Gastrocnemius medialis (tissue), 4 donors: ENCODE data around the gene ENPP1. TPM values are rescaled to one million over a fixed set of nuclear protein-coding genes. Genes with fewer than 3 reads are reported as not detected.

Experiments
- ATAC-seq, 2 donors: fragments of 150-250 bp; one replicate each; pipeline ENCODE4 v1.9.1; 2016
- DNase-seq, 2 donors: peaks; one replicate each; pipeline ENCODE4 v3.0.0-alpha.2; 2019
- H3K27ac ChIP-seq, 4 donors: fragments of 200-600 bp; sonication (generic); 1 replicate in 1 of 4; 2 replicates in 3 of 4; pipeline ENCODE4 v1.5.1; 2016 to 2018; ENCODE audit warnings: mild to moderate bottlenecking in 2 of 4, moderate library complexity in 1 of 4
- H3K27me3 ChIP-seq, 3 donors: fragments of 200-600 bp; sonication (generic) in 2 of 3; 1 replicate in 1 of 3; 2 replicates in 2 of 3; pipeline versions ENCODE4 v1.5.1 to v1.6.0; 2016 to 2019; ENCODE audit warnings: mild to moderate bottlenecking in 1 of 3, moderate library complexity in 1 of 3
- H3K36me3 ChIP-seq, 2 donors: fragments of 200-600 bp; sonication (generic) in 1 of 2; one replicate each; pipeline ENCODE4 v1.5.1; 2017 to 2018
- H3K4me1 ChIP-seq, 2 donors: fragments of 200-600 bp; sonication (generic) in 1 of 2; one replicate each; pipeline ENCODE4 v1.5.1; 2016 to 2017; ENCODE audit warnings: mild to moderate bottlenecking in 2 of 2
- H3K4me3 ChIP-seq, 4 donors: fragments of 200-600 bp; sonication (generic) in 3 of 4; 1 replicate in 1 of 4; 2 replicates in 3 of 4; pipeline ENCODE4 v1.5.1; 2016 to 2019; ENCODE audit warnings: mild to moderate bottlenecking in 2 of 4
- H3K9me3 ChIP-seq, 3 donors: fragments of 200-600 bp; sonication (generic) in 2 of 3; 1 replicate in 1 of 3; 2 replicates in 2 of 3; pipeline ENCODE4 v1.5.1; 2016 to 2019
- POLR2A ChIP-seq, 2 donors: fragments of 450-650 bp; IDR thresholded peaks; one replicate each; pipeline ENCODE4 v1.6.1; 2017; ENCODE audit warnings: antibody characterized with exemption in 2 of 2, mild to moderate bottlenecking in 2 of 2, moderate library complexity in 2 of 2
- in situ Hi-C, 4 donors: fragments of 200-750 bp; cut with MboI; loops; one replicate each; pipeline versions ENCODE4 v1.15.0 to v1.8.0; 2017; ENCODE audit warnings: low sequenced_read_pairs in 4 of 4
- intact Hi-C: fragments of 100-400 bp; cut with DNase I; formaldehyde crosslinking; loops from one replicate; pipeline ENCODE4 v1.15.1; 2023; ENCODE audit warnings: low total_unique reads
- total RNA-seq, 4 donors: library from RNA; depleted of rRNA; stranded (reverse); fragments of >200 nt; gene quantifications; one replicate each; pipeline versions ENCODE4 v1.1.0 to v1.2.3, GENCODE V29; 2016
- TF ChIP-seq, protein P1 (sequence below), 5 experiments: fragments of 450-650 bp in 3 of 5; fragments of 200-600 bp in 2 of 5; sonication (generic) in 2 of 5; IDR thresholded peaks in 4 of 5; conservative IDR thresholded peaks in 1 of 5; 1 replicate in 4 of 5; 2 replicates in 1 of 5; pipeline ENCODE4 v1.5.1; 2016 to 2019; ENCODE audit warnings: antibody characterized with exemption in 5 of 5, mild to moderate bottlenecking in 3 of 5, moderate library complexity in 3 of 5

The ENPP1 gene
- total RNA-seq, 4 donors from 2014 or later, result 3.1 to 5.0 (median 4.0) TPM

GRCh38 chr6:131868836-131869235 lies 61.0 kb downstream of the ENPP1 start:
- H3K36me3 ChIP-seq, result peaks cover 0 to 4% of the 10 kb centered on the region in 2 donors
- no peak overlapping the region for H3K27ac ChIP-seq
- in situ Hi-C loops, result no loop called here
- DNase-seq (no peak), ATAC-seq (no peak)
- TF ChIP-seq, protein P1, sequence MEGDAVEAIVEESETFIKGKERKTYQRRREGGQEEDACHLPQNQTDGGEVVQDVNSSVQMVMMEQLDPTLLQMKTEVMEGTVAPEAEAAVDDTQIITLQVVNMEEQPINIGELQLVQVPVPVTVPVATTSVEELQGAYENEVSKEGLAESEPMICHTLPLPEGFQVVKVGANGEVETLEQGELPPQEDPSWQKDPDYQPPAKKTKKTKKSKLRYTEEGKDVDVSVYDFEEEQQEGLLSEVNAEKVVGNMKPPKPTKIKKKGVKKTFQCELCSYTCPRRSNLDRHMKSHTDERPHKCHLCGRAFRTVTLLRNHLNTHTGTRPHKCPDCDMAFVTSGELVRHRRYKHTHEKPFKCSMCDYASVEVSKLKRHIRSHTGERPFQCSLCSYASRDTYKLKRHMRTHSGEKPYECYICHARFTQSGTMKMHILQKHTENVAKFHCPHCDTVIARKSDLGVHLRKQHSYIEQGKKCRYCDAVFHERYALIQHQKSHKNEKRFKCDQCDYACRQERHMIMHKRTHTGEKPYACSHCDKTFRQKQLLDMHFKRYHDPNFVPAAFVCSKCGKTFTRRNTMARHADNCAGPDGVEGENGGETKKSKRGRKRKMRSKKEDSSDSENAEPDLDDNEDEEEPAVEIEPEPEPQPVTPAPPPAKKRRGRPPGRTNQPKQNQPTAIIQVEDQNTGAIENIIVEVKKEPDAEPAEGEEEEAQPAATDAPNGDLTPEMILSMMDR (IDR thresholded peaks at IDR 0.05 in 4 of 5, conservative IDR thresholded peaks at IDR 0.05 in 1 of 5), result no peak
- TF ChIP-seq POLR2A (IDR thresholded peaks at IDR 0.05), result no peak
- intact Hi-C loops, result no loop called here
- no peaks in the 10 kb centered on the region for H3K27me3 ChIP-seq
- H3K4me3 ChIP-seq, result no peak overlapping the region
- H3K4me1 ChIP-seq, result no peaks in the 10 kb centered on the region
- no peaks in the 10 kb centered on the region for H3K9me3 ChIP-seq

- Histone ChIP-seq H3K27ac (no peak overlapping the region), H3K27me3 (no peaks in the 10 kb centered on the region), H3K9me3 (no peaks in the 10 kb centered on the region), H3K36me3 (no peaks in the 10 kb centered on the region), H3K4me1 (no peaks in the 10 kb centered on the region), H3K4me3 (no peak overlapping the region)
- TF ChIP-seq, protein P1 (IDR thresholded peaks at IDR 0.05 in 4 of 5, conservative IDR thresholded peaks at IDR 0.05 in 1 of 5), result no peak
- TF ChIP-seq POLR2A (IDR thresholded peaks at IDR 0.05), result no peak
- intact Hi-C loops, result no loop called here
- DNase-seq (no peak), ATAC-seq (no peak)
- in situ Hi-C loops, result loop anchor here in 1 of 4 donors (25.0 kb wide), 1 partner anchor 188 kb away; no protein-coding TSS in a partner anchor
These were observed 67.8 kb downstream of the ENPP1 start for GRCh38 chr6:131875647-131876046.

GRCh38 chr6:131876545-131876944 lies 68.7 kb downstream of the ENPP1 start:
- H3K27ac ChIP-seq, result no peak overlapping the region
- ATAC-seq, result no peak
- no peaks in the 10 kb centered on the region for H3K27me3 ChIP-seq
- TF ChIP-seq, protein P1 (IDR thresholded peaks at IDR 0.05 in 4 of 5, conservative IDR thresholded peaks at IDR 0.05 in 1 of 5), result no peak
- no peaks in the 10 kb centered on the region for H3K9me3 ChIP-seq
- H3K36me3 ChIP-seq, result no peaks in the 10 kb centered on the region
- in situ Hi-C loops (loop anchor here in 1 of 4 donors (25.0 kb wide), 1 partner anchor 189 kb away; no protein-coding TSS in a partner anchor), intact Hi-C loops (no loop called here)
- H3K4me1 ChIP-seq, result no peaks in the 10 kb centered on the region
- DNase-seq, result no peak
- no peak overlapping the region for H3K4me3 ChIP-seq

DNA sequence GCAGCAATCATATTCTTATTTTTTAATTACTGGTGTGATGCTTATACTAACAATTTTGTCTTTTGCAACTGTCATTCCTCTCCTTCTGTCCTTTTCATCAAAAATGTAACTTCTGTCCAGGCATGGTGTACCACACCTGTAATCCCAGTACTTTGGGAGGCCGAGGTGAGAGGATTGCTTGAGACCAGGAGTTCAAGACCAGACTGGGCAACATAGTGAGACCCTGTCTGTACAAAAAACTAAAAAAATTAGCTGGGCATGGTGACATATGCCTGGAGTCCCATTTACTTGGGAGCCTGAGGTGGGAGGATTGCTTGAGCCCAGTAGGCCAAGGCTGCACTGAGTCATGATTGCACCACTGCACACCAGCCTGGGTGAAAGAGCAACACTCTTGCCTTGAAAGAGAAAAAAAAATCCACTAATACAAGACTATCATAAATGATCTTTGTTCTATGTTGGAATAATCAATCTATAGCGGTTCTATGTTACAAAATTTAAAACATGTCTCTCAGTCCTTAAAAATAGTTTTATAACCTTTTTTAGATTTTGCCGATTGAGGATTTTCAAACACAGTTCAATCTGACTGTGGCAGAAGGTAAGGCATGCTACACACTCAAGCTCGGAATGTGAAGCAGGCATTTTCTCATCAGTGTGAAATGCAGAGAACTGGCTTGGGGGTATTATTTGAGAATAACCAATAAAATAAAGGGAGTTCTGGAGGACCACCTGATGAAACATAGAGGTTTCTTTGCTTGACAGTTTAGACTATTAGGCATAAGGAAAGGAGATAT lies 70.4 kb downstream of the ENPP1 start:
- ATAC-seq, result no peak
- Histone ChIP-seq H3K4me3 (no peak overlapping the region), H3K4me1 (no peaks in the 10 kb centered on the region), H3K9me3 (no peaks in the 10 kb centered on the region), H3K27ac (no peak overlapping the region), H3K36me3 (no peaks in the 10 kb centered on the region), H3K27me3 (no peaks in the 10 kb centered on the region)
- intact Hi-C loops, result no loop called here
- no peak for DNase-seq
- in situ Hi-C loops, result loop anchor here in 1 of 4 donors (25.0 kb wide), 1 partner anchor 191 kb away; no protein-coding TSS in a partner anchor
- TF ChIP-seq POLR2A (IDR thresholded peaks at IDR 0.05), result no peak
- TF ChIP-seq, protein P1 (IDR thresholded peaks at IDR 0.05 in 4 of 5, conservative IDR thresholded peaks at IDR 0.05 in 1 of 5), result no peak
